Activated CD4-positive, alpha-beta memory T cell treated with anti-CD3 and anti-CD28 coated beads for 36 hours (primary cell): Measurements from ENCODE around the gene CHST11. TPM values are rescaled to one million over a fixed set of nuclear protein-coding genes. Genes with fewer than 3 reads are reported as not detected.
A peak's percentile ranks its signal among the peaks of the same experiment; 100 is the strongest.

Experiments
- CTCF ChIA-PET: fragments of 350-600 bp; sonication (Branson Sonifier 250); formaldehyde crosslinking; loops from one replicate; lab custom pipeline; 2021; ENCODE audit warnings: antibody characterized with exemption, inconsistent platforms; lab: Charles Lee
- POLR2A ChIA-PET: fragments of 350-600 bp; sonication (Branson Sonifier 250); formaldehyde crosslinking; loops from one replicate; lab custom pipeline; 2021; ENCODE audit warnings: antibody characterized with exemption; lab: Charles Lee
- DNase-seq: peaks from one replicate; pipeline ENCODE4 v3.0.0-alpha.2; 2020
- H3K27ac Mint-ChIP-seq: one replicate; pipeline ENCODE4 v1.8.0; 2021; ENCODE audit warnings: mixed read lengths
- H3K27me3 Mint-ChIP-seq: one replicate; pipeline ENCODE4 v1.8.0; 2021; ENCODE audit warnings: mixed read lengths
- H3K36me3 Mint-ChIP-seq: one replicate; pipeline ENCODE4 v1.8.0; 2021; ENCODE audit warnings: mixed read lengths
- H3K4me1 Mint-ChIP-seq: one replicate; pipeline ENCODE4 v1.8.0; 2021; ENCODE audit warnings: low read depth, mixed read lengths
- H3K4me3 Mint-ChIP-seq: one replicate; pipeline ENCODE4 v1.8.0; 2021; ENCODE audit warnings: mild to moderate bottlenecking, mixed read lengths
- H3K9me3 Mint-ChIP-seq: one replicate; pipeline ENCODE4 v1.8.0; 2021; ENCODE audit warnings: mixed read lengths
- intact Hi-C: fragments of 100-400 bp; cut with micrococcal nuclease; formaldehyde crosslinking; loops from one replicate; pipeline ENCODE4 v1.15.1; 2023
- total RNA-seq, 2 experiments: library from RNA; stranded (reverse); gene quantifications; one replicate each; pipeline ENCODE4 v1.2.3, GENCODE V29; 2021

CHST11 gene
- total RNA-seq, 2 experiments from 2014 or later = 58.3 to 59.0 TPM

DNA sequence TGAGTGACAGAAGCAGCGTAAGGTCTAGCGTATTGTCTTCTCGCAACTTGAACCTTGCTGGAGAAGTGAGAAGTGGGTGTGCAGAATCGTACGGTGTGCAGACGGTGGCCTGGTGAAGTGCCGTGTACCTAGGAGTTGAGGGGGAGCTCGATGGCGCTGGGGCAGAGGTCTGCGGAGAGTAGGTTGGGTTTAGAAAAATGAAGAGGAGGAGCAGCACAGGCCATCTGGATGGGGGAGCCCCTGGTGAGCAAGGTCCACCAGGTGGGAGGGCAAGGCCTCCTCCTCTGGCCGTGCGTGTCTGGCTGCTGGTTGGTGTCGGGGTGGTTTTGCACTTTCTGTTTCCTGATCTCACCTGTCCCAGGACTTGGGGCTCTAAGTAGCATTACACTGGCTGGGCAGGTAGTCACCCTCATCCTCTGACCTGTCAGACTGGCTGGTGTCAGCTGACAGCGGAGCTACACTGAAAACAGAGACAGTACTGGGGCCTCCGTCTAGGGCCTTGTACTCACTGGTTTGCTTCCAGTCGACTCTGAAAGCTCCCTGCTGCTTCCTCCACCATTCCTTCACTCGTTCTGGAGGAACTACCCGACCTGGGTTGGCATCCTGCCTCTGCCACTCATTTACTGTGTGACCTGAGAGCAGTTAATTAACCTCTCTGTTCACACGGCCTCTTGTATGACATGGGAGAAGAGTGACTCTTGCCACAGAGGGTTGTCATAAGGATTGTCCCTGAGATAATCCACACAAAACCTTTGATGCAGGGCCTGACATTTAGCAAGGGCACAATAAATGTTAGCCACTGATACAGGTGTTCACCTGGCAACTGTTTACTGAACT, 273.1 kb downstream of the CHST11 start:
- Mint-ChIP-seq H3K9me3 (no peaks in the 10 kb centered on the region), H3K27ac (no peak overlapping the region), H3K4me1 (peaks cover 47% of the 10 kb centered on the region), H3K27me3 (no peaks in the 10 kb centered on the region), H3K4me3 (no peak overlapping the region), H3K36me3 (no peaks in the 10 kb centered on the region)
- DNase-seq = no peak
- intact Hi-C loops = loop anchor here (10.0 kb wide), 1 partner anchor 345 kb away; no protein-coding TSS in a partner anchor
- POLR2A ChIA-PET = no interaction called here
- CTCF ChIA-PET = no interaction called here

- peaks cover 54% of the 10 kb centered on the region for H3K4me1 Mint-ChIP-seq
- no peak for DNase-seq
- ChIA-PET CTCF (interaction anchor here (0.8 kb wide), 1 partner anchor 60 kb away, joined by 3 read pairs; no protein-coding TSS in a partner anchor), POLR2A (no interaction called here)
- no peaks in the 10 kb centered on the region for H3K36me3 Mint-ChIP-seq
- intact Hi-C loops = no loop called here
- no peak overlapping the region for H3K27ac Mint-ChIP-seq
- H3K9me3 Mint-ChIP-seq = no peaks in the 10 kb centered on the region
- no peaks in the 10 kb centered on the region for H3K27me3 Mint-ChIP-seq
- no peak overlapping the region for H3K4me3 Mint-ChIP-seq
These were observed 274.0 kb downstream of the CHST11 start for GRCh38 chr12:104730763-104731162.

DNA sequence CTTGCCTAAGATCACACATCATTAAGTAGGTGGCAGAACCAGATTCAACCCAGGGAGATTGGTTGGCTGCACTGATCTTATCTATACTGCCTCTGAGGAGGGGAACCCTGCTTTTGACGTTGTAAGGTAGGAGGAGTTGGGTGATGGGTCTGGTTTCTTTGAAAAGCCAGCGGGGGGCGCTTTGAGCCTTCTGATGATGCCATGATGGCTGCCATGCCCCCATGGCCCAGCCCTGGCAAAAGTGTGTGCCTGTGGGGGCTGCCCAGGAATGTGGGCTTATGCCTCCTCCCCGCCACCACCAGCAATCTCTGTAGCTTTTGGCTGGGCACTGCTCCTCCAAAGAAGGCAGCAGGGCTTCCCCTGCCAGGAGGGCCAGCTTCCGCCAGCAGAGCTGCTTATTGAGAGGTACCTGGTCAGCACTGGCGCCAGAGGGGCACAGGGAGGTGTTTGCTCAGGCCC, 277.0 kb downstream of the CHST11 start:
- Mint-ChIP-seq H3K4me3 (no peak overlapping the region), H3K27ac (no peak overlapping the region), H3K9me3 (no peaks in the 10 kb centered on the region), H3K27me3 (no peaks in the 10 kb centered on the region), H3K36me3 (no peaks in the 10 kb centered on the region), H3K4me1 (peaks cover 69% of the 10 kb centered on the region)
- intact Hi-C loops = loop anchor here (1.0 kb wide), 1 partner anchor 320 kb away; no protein-coding TSS in a partner anchor
- peak; percentile 58 for DNase-seq
- POLR2A ChIA-PET = no interaction called here
- CTCF ChIA-PET = interaction anchor here (1.7 kb wide), 1 partner anchor 352 kb away, joined by 6 read pairs; no protein-coding TSS in a partner anchor

- Mint-ChIP-seq H3K36me3 (no peaks in the 10 kb centered on the region), H3K27me3 (no peaks in the 10 kb centered on the region), H3K4me1 (peaks cover 73% of the 10 kb centered on the region), H3K27ac (no peak overlapping the region), H3K4me3 (no peak overlapping the region), H3K9me3 (no peaks in the 10 kb centered on the region)
- intact Hi-C loops = loop anchor here (5.0 kb wide), 1 partner anchor 52 kb away; no protein-coding TSS in a partner anchor
- no peak for DNase-seq
- CTCF ChIA-PET = interaction anchor here (0.6 to 1.7 kb wide), 4 partner anchors 11 to 353 kb away, joined by 3 to 6 read pairs (median 3); no protein-coding TSS in a partner anchor
- POLR2A ChIA-PET = no interaction called here
These were observed 277.9 kb downstream of the CHST11 start for GRCh38 chr12:104734541-104735095.

GRCh38 chr12:104735801-104736200, 279.1 kb downstream of the CHST11 start:
- intact Hi-C loops = loop anchor here (5.0 kb wide), 1 partner anchor 54 kb away; no protein-coding TSS in a partner anchor

GRCh38 chr12:104736307-104736706, 279.6 kb downstream of the CHST11 start:
- Mint-ChIP-seq H3K4me3 (no peak overlapping the region), H3K4me1 (peaks cover 86% of the 10 kb centered on the region), H3K9me3 (no peaks in the 10 kb centered on the region), H3K36me3 (no peaks in the 10 kb centered on the region), H3K27ac (peak overlapping the region; percentile 29), H3K27me3 (no peaks in the 10 kb centered on the region)
- intact Hi-C loops = loop anchor here (5.0 kb wide), 1 partner anchor 54 kb away; no protein-coding TSS in a partner anchor
- ChIA-PET CTCF (no interaction called here), POLR2A (no interaction called here)
- no peak for DNase-seq

More at GRCh38 chr12:104735801-104736200, 279.1 kb downstream of the CHST11 start:
- H3K27ac Mint-ChIP-seq = peak overlapping the region; percentile 29
- POLR2A ChIA-PET = no interaction called here
- H3K4me3 Mint-ChIP-seq = no peak overlapping the region
- H3K27me3 Mint-ChIP-seq = no peaks in the 10 kb centered on the region
- H3K4me1 Mint-ChIP-seq = peaks cover 85% of the 10 kb centered on the region
- CTCF ChIA-PET = interaction anchor here (1.1 kb wide), 1 partner anchor 12 kb away, joined by 3 read pairs; no protein-coding TSS in a partner anchor
- no peak for DNase-seq
- H3K9me3 Mint-ChIP-seq = no peaks in the 10 kb centered on the region
- H3K36me3 Mint-ChIP-seq = no peaks in the 10 kb centered on the region

- H3K4me3 Mint-ChIP-seq = no peak overlapping the region
- no peaks in the 10 kb centered on the region for H3K27me3 Mint-ChIP-seq
- H3K36me3 Mint-ChIP-seq = no peaks in the 10 kb centered on the region
- DNase-seq = no peak
- intact Hi-C loops = loop anchor here (5.0 kb wide), 1 partner anchor 55 kb away; no protein-coding TSS in a partner anchor
- no peak overlapping the region for H3K27ac Mint-ChIP-seq
- ChIA-PET POLR2A (no interaction called here), CTCF (no interaction called here)
- H3K9me3 Mint-ChIP-seq = no peaks in the 10 kb centered on the region
- peaks cover 87% of the 10 kb centered on the region for H3K4me1 Mint-ChIP-seq
These were observed 280.4 kb downstream of the CHST11 start for GRCh38 chr12:104737113-104737512.

- no peaks in the 10 kb centered on the region for H3K9me3 Mint-ChIP-seq
- peak overlapping the region; percentile 9 for H3K27ac Mint-ChIP-seq
- H3K4me3 Mint-ChIP-seq = no peak overlapping the region
- no peaks in the 10 kb centered on the region for H3K36me3 Mint-ChIP-seq
- H3K27me3 Mint-ChIP-seq = no peaks in the 10 kb centered on the region
- peaks cover 80% of the 10 kb centered on the region for H3K4me1 Mint-ChIP-seq
- DNase-seq = no peak
- intact Hi-C loops = loop anchor here (5.0 kb wide), 1 partner anchor 56 kb away; no protein-coding TSS in a partner anchor
- ChIA-PET POLR2A (interaction anchor here (1.5 kb wide), 1 partner anchor 26 kb away, joined by 3 read pairs; no protein-coding TSS in a partner anchor), CTCF (no interaction called here)
These were observed 281.1 kb downstream of the CHST11 start for GRCh38 chr12:104737791-104738301.

- Mint-ChIP-seq H3K27me3 (no peaks in the 10 kb centered on the region), H3K9me3 (no peaks in the 10 kb centered on the region), H3K4me3 (no peak overlapping the region), H3K4me1 (peaks cover 76% of the 10 kb centered on the region), H3K36me3 (peaks cover 1% of the 10 kb centered on the region), H3K27ac (no peak overlapping the region)
- CTCF ChIA-PET = no interaction called here
- intact Hi-C loops = loop anchor here (5.0 kb wide), 1 partner anchor 56 kb away; no protein-coding TSS in a partner anchor
- POLR2A ChIA-PET = interaction anchor here (1.5 kb wide), 1 partner anchor 25 kb away, joined by 3 read pairs; no protein-coding TSS in a partner anchor
- no peak for DNase-seq
These were observed 281.6 kb downstream of the CHST11 start for GRCh38 chr12:104738331-104738730.

- H3K27ac Mint-ChIP-seq = peak overlapping the region; percentile 47
These were observed 282.3 kb downstream of the CHST11 start for GRCh38 chr12:104738776-104739642.

GRCh38 chr12:104740668-104741067, 283.9 kb downstream of the CHST11 start:
- Mint-ChIP-seq H3K4me1 (peaks cover 70% of the 10 kb centered on the region), H3K27me3 (no peaks in the 10 kb centered on the region), H3K27ac (peak overlapping the region; percentile 70), H3K9me3 (no peaks in the 10 kb centered on the region), H3K36me3 (peaks cover 1% of the 10 kb centered on the region), H3K4me3 (peak overlapping the region; percentile 50)
- DNase-seq = peak; percentile 37
- POLR2A ChIA-PET = no interaction called here
- CTCF ChIA-PET = interaction anchor here (3.3 kb wide), 1 partner anchor 359 kb away, joined by 10 read pairs; no protein-coding TSS in a partner anchor
- intact Hi-C loops = loop anchor here (2.0 kb wide), 1 partner anchor 24 kb away; no protein-coding TSS in a partner anchor

More at GRCh38 chr12:104738776-104739642, 282.3 kb downstream of the CHST11 start:
- intact Hi-C loops = loop anchor here (5.0 kb wide), 1 partner anchor 57 kb away; no protein-coding TSS in a partner anchor
- DNase-seq = no peak
- H3K9me3 Mint-ChIP-seq = no peaks in the 10 kb centered on the region
- peaks cover 1% of the 10 kb centered on the region for H3K36me3 Mint-ChIP-seq
- POLR2A ChIA-PET = interaction anchor here (1.5 kb wide), 1 partner anchor 24 kb away, joined by 3 read pairs; no protein-coding TSS in a partner anchor
- H3K4me3 Mint-ChIP-seq = no peak overlapping the region
- peaks cover 72% of the 10 kb centered on the region for H3K4me1 Mint-ChIP-seq
- H3K27me3 Mint-ChIP-seq = no peaks in the 10 kb centered on the region
- CTCF ChIA-PET = interaction anchor here (3.3 kb wide), 1 partner anchor 357 kb away, joined by 10 read pairs; no protein-coding TSS in a partner anchor
